Esophagus squamous epithelium (tissue), 5 donors: ENCODE data around the gene FRMPD4. TPM values are rescaled to one million over a fixed set of nuclear protein-coding genes. Genes with fewer than 3 reads are reported as not detected.

Experiments used
- DNase-seq: peaks from one replicate; lab custom pipeline; 2025; lab: John Stamatoyannopoulos, UW
- H3K27ac ChIP-seq, 4 donors: fragments of 200-600 bp; sonication (generic); one replicate each; pipeline ENCODE4 v1.5.1; 2016 to 2019; ENCODE audit warnings: mild to moderate bottlenecking in 1 of 4
- H3K27me3 ChIP-seq, 4 donors: fragments of 200-600 bp; sonication (generic); 1 replicate in 3 of 4; 2 replicates in 1 of 4; pipeline versions ENCODE4 v1.5.1 to v1.6.0; 2017 to 2021; ENCODE audit warnings: antibody characterized with exemption in 1 of 4
- H3K36me3 ChIP-seq, 3 donors: fragments of 200-600 bp; sonication (generic); one replicate each; pipeline ENCODE4 v1.5.1; 2016 to 2019
- H3K4me1 ChIP-seq, 3 donors: fragments of 200-600 bp; sonication (generic); one replicate each; pipeline ENCODE4 v1.5.1; 2017 to 2019
- H3K4me3 ChIP-seq, 4 donors: fragments of 200-600 bp; sonication (generic); 1 replicate in 3 of 4; 2 replicates in 1 of 4; pipeline ENCODE4 v1.5.1; 2016 to 2019; ENCODE audit warnings: mild to moderate bottlenecking in 2 of 4, moderate library complexity in 1 of 4
- H3K9me3 ChIP-seq, 3 donors: fragments of 200-600 bp; sonication (generic); one replicate each; pipeline ENCODE4 v1.5.1; 2016 to 2019
- POLR2A ChIP-seq, 4 donors: fragments of 450-650 bp; IDR thresholded peaks; one replicate each; pipeline ENCODE4 v1.6.1; 2017; ENCODE audit warnings: antibody characterized with exemption in 4 of 4, mild to moderate bottlenecking in 4 of 4, moderate library complexity in 3 of 4
- WGBS, 2 donors: methylation state at CpG; one replicate each; pipeline ENCODE4 v1.1.5; 2018; 5-methylcytosine and 5-hydroxymethylcytosine counted together
- intact Hi-C: fragments of 100-400 bp; cut with DNase I; formaldehyde crosslinking; loops from one replicate; pipeline ENCODE4 v1.15.0; 2022
- total RNA-seq, 4 donors: library from RNA; depleted of rRNA; stranded (reverse); fragments of >200 nt; gene quantifications; one replicate each; pipeline ENCODE4 v1.1.0, GENCODE V29; 2016
- TF ChIP-seq, protein P1 (sequence below), 6 experiments: fragments of 450-650 bp in 4 of 6; fragments of 200-600 bp in 2 of 6; sonication (generic) in 2 of 6; IDR thresholded peaks; one replicate each; pipeline ENCODE4 v1.5.1; 2016 to 2019; ENCODE audit warnings: antibody characterized with exemption in 6 of 6, mild to moderate bottlenecking in 4 of 6, moderate library complexity in 4 of 6
- donor health status: DM: yes; HTN: yes; CAD: no.

The FRMPD4 gene
- total RNA-seq, 4 donors from 2014 or later, result under 0.01 to 0.06 TPM; not detected in 2

DNA sequence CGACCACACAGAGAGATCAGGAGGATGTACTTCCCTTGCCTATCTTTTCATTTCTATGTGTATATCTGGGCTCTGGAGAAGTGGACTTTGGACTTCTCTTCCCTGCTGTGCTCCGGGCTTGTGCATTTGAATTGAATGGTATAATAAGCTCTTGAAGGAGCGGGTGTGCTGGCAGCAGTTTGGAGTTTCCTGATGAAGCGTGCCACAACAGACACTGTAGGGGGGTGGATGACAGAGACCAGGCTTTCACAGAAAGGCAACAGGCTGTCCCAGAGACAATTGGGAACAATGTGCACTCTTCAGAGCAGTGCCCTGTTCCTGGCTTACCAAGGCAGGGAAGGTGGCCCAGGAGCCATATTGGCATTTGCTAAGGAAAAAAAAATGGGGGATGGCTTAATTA lies 170.1 kb downstream of the FRMPD4 start:
- 40 to 68% methylated on average over 2 to 3 of the region's 4 CpGs for WGBS, 2 donors

DNA sequence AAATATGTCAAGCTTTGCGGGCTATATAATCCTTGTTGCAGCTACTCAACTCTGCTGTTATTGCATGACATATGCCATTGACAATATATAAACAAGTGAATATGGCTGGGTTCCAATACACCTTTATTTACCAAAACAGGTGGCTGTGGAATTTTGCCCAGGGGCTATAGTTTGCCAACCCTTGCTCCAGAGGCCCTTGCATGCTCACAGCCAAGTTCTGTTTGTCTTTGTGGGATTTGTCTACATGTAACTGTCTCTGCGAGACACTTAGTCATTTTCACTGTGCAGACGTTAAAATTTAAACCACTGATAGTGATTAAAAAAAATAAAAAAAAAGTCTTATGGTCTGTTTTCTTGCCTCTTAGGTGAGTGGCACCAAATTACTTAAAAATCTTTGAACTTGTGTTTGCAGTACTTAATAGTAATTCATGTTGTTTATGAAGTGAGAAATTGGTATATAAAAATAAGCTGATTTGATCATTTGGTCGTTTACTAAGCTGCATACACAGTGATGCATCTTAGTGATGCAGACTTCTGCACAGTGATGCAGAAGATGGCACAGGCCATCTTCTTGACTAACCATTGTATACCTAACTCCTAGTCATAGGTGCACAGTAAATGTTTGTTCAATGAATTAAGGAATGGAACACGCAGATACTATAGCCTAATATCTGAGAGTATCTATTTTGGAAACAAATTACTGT lies 170.9 kb downstream of the FRMPD4 start:
- TF ChIP-seq POLR2A (IDR thresholded peaks at IDR 0.05), result no peak
- TF ChIP-seq, protein P1, sequence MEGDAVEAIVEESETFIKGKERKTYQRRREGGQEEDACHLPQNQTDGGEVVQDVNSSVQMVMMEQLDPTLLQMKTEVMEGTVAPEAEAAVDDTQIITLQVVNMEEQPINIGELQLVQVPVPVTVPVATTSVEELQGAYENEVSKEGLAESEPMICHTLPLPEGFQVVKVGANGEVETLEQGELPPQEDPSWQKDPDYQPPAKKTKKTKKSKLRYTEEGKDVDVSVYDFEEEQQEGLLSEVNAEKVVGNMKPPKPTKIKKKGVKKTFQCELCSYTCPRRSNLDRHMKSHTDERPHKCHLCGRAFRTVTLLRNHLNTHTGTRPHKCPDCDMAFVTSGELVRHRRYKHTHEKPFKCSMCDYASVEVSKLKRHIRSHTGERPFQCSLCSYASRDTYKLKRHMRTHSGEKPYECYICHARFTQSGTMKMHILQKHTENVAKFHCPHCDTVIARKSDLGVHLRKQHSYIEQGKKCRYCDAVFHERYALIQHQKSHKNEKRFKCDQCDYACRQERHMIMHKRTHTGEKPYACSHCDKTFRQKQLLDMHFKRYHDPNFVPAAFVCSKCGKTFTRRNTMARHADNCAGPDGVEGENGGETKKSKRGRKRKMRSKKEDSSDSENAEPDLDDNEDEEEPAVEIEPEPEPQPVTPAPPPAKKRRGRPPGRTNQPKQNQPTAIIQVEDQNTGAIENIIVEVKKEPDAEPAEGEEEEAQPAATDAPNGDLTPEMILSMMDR (IDR thresholded peaks at IDR 0.05), result no peak
- H3K36me3 ChIP-seq, result no peaks in the 10 kb centered on the region
- WGBS, 2 donors, result 57 to 59% methylated on average over 4 to 5 of the region's 5 CpGs
- H3K9me3 ChIP-seq, result no peaks in the 10 kb centered on the region
- DNase-seq, result no peak
- intact Hi-C loops, result no loop called here
- H3K4me1 ChIP-seq, result no peaks in the 10 kb centered on the region
- no peak overlapping the region for H3K27ac ChIP-seq
- H3K4me3 ChIP-seq, result no peak overlapping the region
- no peaks in the 10 kb centered on the region for H3K27me3 ChIP-seq

More for the DNA sequence above, 170.1 kb downstream of the FRMPD4 start:
- TF ChIP-seq, protein P1 (IDR thresholded peaks at IDR 0.05), result no peak
- no peak for TF ChIP-seq POLR2A (IDR thresholded peaks at IDR 0.05)
- Histone ChIP-seq H3K36me3 (no peaks in the 10 kb centered on the region), H3K27me3 (no peaks in the 10 kb centered on the region), H3K4me3 (no peak overlapping the region), H3K27ac (no peak overlapping the region), H3K9me3 (no peaks in the 10 kb centered on the region), H3K4me1 (no peaks in the 10 kb centered on the region)
- intact Hi-C loops, result no loop called here
- no peak for DNase-seq

DNA sequence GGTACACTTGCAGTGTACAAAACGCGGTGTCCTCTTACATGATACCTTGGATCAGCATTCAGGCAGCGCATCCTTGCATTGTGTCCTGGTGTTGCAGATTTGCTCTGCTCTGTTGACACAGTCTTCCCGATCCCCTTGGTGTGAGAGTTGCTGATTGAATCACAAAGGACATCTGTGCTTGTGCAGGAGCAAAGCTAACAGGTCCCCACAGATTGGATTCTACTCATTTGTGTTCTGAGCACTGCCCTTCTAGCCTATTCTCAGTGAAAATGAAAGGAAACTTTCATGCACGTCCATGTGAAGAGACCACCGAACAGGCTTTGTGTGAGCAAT lies 171.4 kb downstream of the FRMPD4 start:
- Histone ChIP-seq H3K4me1 (no peaks in the 10 kb centered on the region), H3K27ac (no peak overlapping the region), H3K27me3 (no peaks in the 10 kb centered on the region), H3K4me3 (no peak overlapping the region), H3K36me3 (no peaks in the 10 kb centered on the region), H3K9me3 (no peaks in the 10 kb centered on the region)
- intact Hi-C loops, result no loop called here
- no peak for DNase-seq
- TF ChIP-seq, protein P1 (IDR thresholded peaks at IDR 0.05), result no peak
- no peak for TF ChIP-seq POLR2A (IDR thresholded peaks at IDR 0.05)
- WGBS, 2 donors, result 65 to 76% methylated on average over 5 of the region's 6 CpGs

DNA sequence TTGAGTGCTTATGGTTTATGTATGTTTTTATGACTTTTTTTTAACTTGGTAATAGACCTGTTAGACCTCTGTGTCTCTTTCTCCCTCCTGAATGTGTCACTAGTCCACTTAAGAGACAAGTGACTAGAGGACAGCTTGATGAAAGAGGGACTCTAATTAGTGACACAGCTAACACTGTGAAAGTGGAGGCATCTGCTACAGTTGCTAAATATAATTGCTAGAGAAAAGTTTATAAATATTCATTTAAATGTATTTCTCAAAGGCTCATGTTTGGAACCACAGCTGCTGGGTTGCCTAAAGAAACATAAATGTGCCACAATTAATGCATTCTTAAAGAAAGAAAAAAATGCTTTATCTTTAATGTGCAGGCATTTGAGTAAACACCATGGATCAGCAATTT lies 176.4 kb downstream of the FRMPD4 start:
- H3K4me3 ChIP-seq, result no peak overlapping the region
- intact Hi-C loops, result no loop called here
- TF ChIP-seq, protein P1 (IDR thresholded peaks at IDR 0.05), result no peak
- TF ChIP-seq POLR2A (IDR thresholded peaks at IDR 0.05), result no peak

DNA sequence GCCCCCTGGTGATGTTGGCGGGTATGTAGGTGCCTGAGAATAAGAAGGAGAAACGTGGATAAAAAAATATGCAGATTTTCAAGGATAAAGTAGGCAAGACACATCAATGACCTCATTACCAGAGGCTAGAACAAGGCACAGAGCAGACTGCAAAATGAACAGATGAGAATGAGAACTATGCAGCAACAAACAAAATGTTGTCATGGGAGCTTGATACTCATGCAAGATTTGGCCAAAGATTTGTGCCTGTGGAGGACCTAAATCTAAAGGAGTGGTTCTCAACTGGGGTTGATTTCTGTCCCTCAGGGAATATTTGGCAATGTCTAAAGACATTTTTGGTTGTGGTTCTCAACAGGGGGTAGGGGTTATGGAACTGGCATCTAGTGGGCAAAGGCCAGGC lies 177.3 kb downstream of the FRMPD4 start:
- Histone ChIP-seq H3K4me3 (no peak overlapping the region), H3K27ac (no peak overlapping the region), H3K9me3 (no peaks in the 10 kb centered on the region), H3K36me3 (no peaks in the 10 kb centered on the region), H3K27me3 (no peaks in the 10 kb centered on the region), H3K4me1 (no peaks in the 10 kb centered on the region)
- 27 to 80% methylated on average over 1 to 2 of the region's 2 CpGs for WGBS, 2 donors
- no peak for DNase-seq
- TF ChIP-seq, protein P1 (IDR thresholded peaks at IDR 0.05), result no peak
- TF ChIP-seq POLR2A (IDR thresholded peaks at IDR 0.05), result no peak
- intact Hi-C loops, result no loop called here

More for the DNA sequence above, 176.4 kb downstream of the FRMPD4 start:
- Histone ChIP-seq H3K4me1 (no peaks in the 10 kb centered on the region), H3K27me3 (no peaks in the 10 kb centered on the region), H3K27ac (no peak overlapping the region), H3K9me3 (no peaks in the 10 kb centered on the region), H3K36me3 (no peaks in the 10 kb centered on the region)
- no peak for DNase-seq
